GM18870 (cell line): Measurements from ENCODE around the gene NDFIP1.

Experiments used
- ATAC-seq: cut with Tn5 transposase; IDR thresholded peaks from one replicate; pipeline ENCODE4 v1.9.1; 2021; ENCODE audit warnings: moderate library complexity; ENCODE audit not compliant: unreplicated experiment

Gene NDFIP1

GRCh38 chr5:142091012-142091411 is 17.6 kb upstream of the NDFIP1 start:
- ATAC-seq, result no peak

GRCh38 chr5:142091922-142092321 is 16.7 kb upstream of the NDFIP1 start:
- ATAC-seq, result no peak

GRCh38 chr5:142095035-142095434 is 13.5 kb upstream of the NDFIP1 start:
- no peak for ATAC-seq

GRCh38 chr5:142095651-142096330 is 12.8 kb upstream of the NDFIP1 start:
- no peak for ATAC-seq

- ATAC-seq, result no peak
These were observed 12.2 kb upstream of the NDFIP1 start for GRCh38 chr5:142096382-142096781.

- ATAC-seq, result no peak
These were observed 10.9 kb upstream of the NDFIP1 start for GRCh38 chr5:142097681-142098080.

GRCh38 chr5:142098275-142098674 is 10.3 kb upstream of the NDFIP1 start:
- ATAC-seq, result no peak

GRCh38 chr5:142098931-142099330 is 9.6 kb upstream of the NDFIP1 start:
- no peak for ATAC-seq

- no peak for ATAC-seq
These were observed 8.3 kb upstream of the NDFIP1 start for GRCh38 chr5:142100307-142100706.

GRCh38 chr5:142102980-142103740 is 5.4 kb upstream of the NDFIP1 start:
- no peak for ATAC-seq

- no peak for ATAC-seq
These were observed 4.1 kb upstream of the NDFIP1 start for GRCh38 chr5:142104491-142104890.

GRCh38 chr5:142106061-142106460 is 2.5 kb upstream of the NDFIP1 start:
- ATAC-seq, result no peak

GRCh38 chr5:142107036-142107735 is 1.4 kb upstream of the NDFIP1 start:
- no peak for ATAC-seq

GRCh38 chr5:142107736-142108431 is 695 bp upstream of the NDFIP1 start:
- ATAC-seq, result no peak

GRCh38 chr5:142109331-142110045 is 909 bp downstream of the NDFIP1 start:
- ATAC-seq, result no peak

- no peak for ATAC-seq
These were observed 1.5 kb downstream of the NDFIP1 start for GRCh38 chr5:142110046-142110531.

GRCh38 chr5:142110988-142111687 is 2.6 kb downstream of the NDFIP1 start:
- ATAC-seq, result no peak

GRCh38 chr5:142114687-142115086 is 6.1 kb downstream of the NDFIP1 start:
- ATAC-seq, result no peak

- ATAC-seq, result no peak
These were observed 7.5 kb downstream of the NDFIP1 start for GRCh38 chr5:142115937-142116614.
